AG04450 (cell line): Measurements from ENCODE around the gene CDKL1. TPM values are rescaled to one million over a fixed set of nuclear protein-coding genes. Genes with fewer than 3 reads are reported as not detected.
A peak's percentile ranks its signal among the peaks of the same experiment; 100 is the strongest.

Source experiments
- CTCF ChIA-PET: fragments of 300-600, 350-600 bp; formaldehyde crosslinking; extraction: SDS; loops from one replicate; lab custom pipeline; 2022; ENCODE audit warnings: antibody characterized with exemption, inconsistent platforms; lab: Charles Lee
- POLR2A ChIA-PET: fragments of 350-600 bp; formaldehyde crosslinking; extraction: SDS; loops from one replicate; lab custom pipeline; 2021; ENCODE audit warnings: antibody characterized with exemption, inconsistent platforms; lab: Yijun Ruan, JAX
- DNase-seq: peaks from one replicate; pipeline ENCODE4 v3.0.0-alpha.2; 2011; ENCODE audit warnings: low read depth, low spot score
- H3K27ac ChIP-seq: one replicate; pipeline ENCODE4 v1.5.1; 2012; ENCODE audit warnings: low read depth, low read length, control low read depth
- H3K27me3 ChIP-seq: one replicate; pipeline ENCODE4 v1.6.0; 2012; ENCODE audit warnings: low read length; ENCODE audit not compliant: control insufficient read depth, insufficient read depth
- H3K4me3 ChIP-seq: 2 replicates; pipeline ENCODE4 v1.5.1; 2011; ENCODE audit warnings: mild to moderate bottlenecking, low read depth, low read length, control low read depth
- H3K9me3 ChIP-seq: 2 replicates; pipeline ENCODE4 v1.5.1; 2012; ENCODE audit warnings: low read length; ENCODE audit not compliant: control insufficient read depth, insufficient read depth
- polyA plus RNA-seq: library from polyadenylated mRNA; depleted of rRNA; stranded (reverse); fragments of >200 nt; gene quantifications from 2 replicates; pipeline ENCODE4 v1.2.3, GENCODE V29; 2011
- TF ChIP-seq, protein P1 (sequence below): IDR thresholded peaks from 2 replicates; pipeline ENCODE4 v1.5.1; 2011; ENCODE audit warnings: low read depth, low read length, control low read depth, inconsistent platforms

Gene CDKL1
- polyA plus RNA-seq, 1 experiment, result 20.1 TPM

DNA sequence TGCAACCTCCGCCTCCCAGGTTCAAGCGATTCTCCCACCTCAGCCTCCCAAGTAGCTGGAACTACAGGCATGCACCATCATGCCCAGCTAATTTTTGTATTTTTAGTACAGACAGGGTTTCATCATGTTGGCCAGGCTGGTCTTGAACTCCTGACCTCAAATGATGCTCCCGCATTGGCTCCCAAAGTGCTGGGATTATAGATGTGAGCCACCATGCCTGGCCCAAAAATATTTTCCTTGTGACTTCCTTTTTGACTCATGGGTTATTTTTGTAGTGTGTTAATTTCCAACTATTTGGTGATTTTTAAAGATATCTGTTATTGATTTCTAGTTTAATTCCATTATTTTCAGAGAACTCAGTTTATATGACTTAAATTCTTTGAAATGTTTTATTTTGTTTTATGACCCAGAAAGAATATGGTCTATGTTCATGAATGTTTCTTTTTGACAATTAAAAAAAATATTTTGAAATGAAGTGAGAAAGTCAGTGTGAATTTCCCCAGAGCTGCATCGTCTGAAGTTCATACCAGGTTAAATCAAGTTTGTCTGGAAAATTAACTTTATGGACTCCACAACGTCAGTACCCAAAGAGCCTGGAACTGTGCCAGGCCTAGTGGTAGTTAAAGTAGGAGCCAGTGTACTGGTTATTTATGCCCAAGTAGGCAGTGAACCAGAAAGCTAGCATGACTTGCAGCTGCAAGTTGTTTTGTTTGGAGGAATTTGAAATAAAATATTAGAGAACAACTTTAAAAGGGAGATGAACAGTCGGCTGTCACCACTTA is 2.8 kb upstream of the CDKL1 start:
- CTCF ChIA-PET, result interaction anchor here (5.5 kb wide), 1 partner anchor 79 kb away, joined by 20 read pairs; no protein-coding TSS in a partner anchor
- POLR2A ChIA-PET, result interaction anchor here (1.2 kb wide), 1 partner anchor 46 kb away, joined by 3 read pairs; no protein-coding TSS in a partner anchor

GRCh38 chr14:50398189-50398580 is 1.5 kb upstream of the CDKL1 start:
- DNase-seq, result no peak
- Histone ChIP-seq H3K27me3 (no peaks in the 10 kb centered on the region), H3K9me3 (no peaks in the 10 kb centered on the region), H3K27ac (no peak overlapping the region), H3K4me3 (no peak overlapping the region)
- POLR2A ChIA-PET, result no interaction called here
- TF ChIP-seq, protein P1, sequence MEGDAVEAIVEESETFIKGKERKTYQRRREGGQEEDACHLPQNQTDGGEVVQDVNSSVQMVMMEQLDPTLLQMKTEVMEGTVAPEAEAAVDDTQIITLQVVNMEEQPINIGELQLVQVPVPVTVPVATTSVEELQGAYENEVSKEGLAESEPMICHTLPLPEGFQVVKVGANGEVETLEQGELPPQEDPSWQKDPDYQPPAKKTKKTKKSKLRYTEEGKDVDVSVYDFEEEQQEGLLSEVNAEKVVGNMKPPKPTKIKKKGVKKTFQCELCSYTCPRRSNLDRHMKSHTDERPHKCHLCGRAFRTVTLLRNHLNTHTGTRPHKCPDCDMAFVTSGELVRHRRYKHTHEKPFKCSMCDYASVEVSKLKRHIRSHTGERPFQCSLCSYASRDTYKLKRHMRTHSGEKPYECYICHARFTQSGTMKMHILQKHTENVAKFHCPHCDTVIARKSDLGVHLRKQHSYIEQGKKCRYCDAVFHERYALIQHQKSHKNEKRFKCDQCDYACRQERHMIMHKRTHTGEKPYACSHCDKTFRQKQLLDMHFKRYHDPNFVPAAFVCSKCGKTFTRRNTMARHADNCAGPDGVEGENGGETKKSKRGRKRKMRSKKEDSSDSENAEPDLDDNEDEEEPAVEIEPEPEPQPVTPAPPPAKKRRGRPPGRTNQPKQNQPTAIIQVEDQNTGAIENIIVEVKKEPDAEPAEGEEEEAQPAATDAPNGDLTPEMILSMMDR, result no peak
- CTCF ChIA-PET, result interaction anchor here (0.6 kb wide), 1 partner anchor 78 kb away, joined by 3 read pairs; no protein-coding TSS in a partner anchor

More for the DNA sequence above, 2.8 kb upstream of the CDKL1 start:
- TF ChIP-seq, protein P1, result no peak
- no peaks in the 10 kb centered on the region for H3K9me3 ChIP-seq
- no peak overlapping the region for H3K27ac ChIP-seq
- no peaks in the 10 kb centered on the region for H3K27me3 ChIP-seq
- DNase-seq, result peak; percentile 10
- H3K4me3 ChIP-seq, result no peak overlapping the region; the same call in 1 of the 2 replicates

DNA sequence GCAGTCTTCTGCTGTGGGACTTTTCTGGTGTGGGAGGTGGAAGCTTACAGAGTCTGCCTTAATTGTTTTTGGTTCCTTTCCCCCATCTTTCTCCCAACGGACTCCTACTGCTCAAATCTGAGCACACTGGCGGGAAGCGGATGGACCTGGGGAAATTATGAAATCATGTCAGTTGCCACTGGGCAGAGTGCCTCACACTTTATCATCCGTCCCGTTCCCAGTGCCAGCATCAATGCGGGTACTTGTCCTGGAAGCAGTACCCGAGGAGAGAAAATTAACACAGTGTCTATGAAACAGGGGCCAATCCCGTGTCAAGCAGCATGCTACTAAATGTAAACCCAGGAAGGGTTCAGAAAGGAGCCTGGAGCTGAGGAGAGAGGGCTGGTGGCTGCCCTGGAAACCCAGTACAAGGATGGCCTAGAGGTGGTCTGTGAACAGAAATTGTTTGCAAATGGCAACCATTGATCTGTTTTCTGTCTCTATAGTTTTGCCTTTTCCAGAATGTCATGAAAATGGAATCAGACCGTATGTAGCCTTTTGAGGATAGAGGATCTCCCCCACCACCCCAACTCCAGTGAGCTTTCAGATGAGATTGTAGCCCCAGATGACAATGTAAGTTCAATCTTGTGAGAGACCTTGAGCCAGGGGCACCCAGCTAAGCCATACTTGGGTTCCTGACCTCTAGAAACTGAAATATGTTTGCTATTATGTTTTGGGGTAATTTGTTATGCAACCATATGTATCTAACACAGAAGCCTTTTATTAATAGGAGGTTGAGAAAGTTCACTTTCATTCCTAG is 908 bp upstream of the CDKL1 start:
- POLR2A ChIA-PET, result interaction anchor here (1.0 to 1.8 kb wide), 3 partner anchors 45 to 65 kb away, joined by 3 to 5 read pairs (median 3); no protein-coding TSS in a partner anchor
- H3K9me3 ChIP-seq, result no peaks in the 10 kb centered on the region
- no peaks in the 10 kb centered on the region for H3K27me3 ChIP-seq
- CTCF ChIA-PET, result interaction anchor here (0.6 kb wide), 1 partner anchor 77 kb away, joined by 3 read pairs; no protein-coding TSS in a partner anchor
- peak overlapping the region; percentile 61 for H3K4me3 ChIP-seq
- peak overlapping the region; percentile 13 for H3K27ac ChIP-seq
- TF ChIP-seq, protein P1, result no peak
- no peak for DNase-seq

DNA sequence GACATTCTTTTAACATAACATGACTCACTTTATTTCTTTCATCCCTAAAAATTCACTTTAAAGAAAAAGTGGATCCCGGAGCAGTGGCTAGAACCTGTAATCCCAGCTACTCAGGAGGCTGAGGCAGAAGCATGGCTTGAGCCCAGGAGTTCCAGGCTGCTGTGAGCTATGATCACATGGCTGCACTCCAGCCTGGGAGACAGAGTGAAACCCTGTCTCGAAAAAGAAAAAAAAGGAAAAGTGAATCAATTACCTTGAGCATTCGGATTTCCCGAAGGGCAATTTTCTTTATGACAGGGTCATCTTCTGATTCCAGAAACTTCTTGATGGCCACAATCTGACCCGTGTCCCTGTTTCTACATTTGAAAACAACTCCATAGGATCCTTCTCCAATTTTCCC is 1.2 kb downstream of the CDKL1 start:
- H3K27me3 ChIP-seq, result no peaks in the 10 kb centered on the region
- no peak overlapping the region for H3K27ac ChIP-seq
- H3K4me3 ChIP-seq, result peak overlapping the region; percentile 61
- POLR2A ChIA-PET, result no interaction called here
- TF ChIP-seq, protein P1, result no peak
- no peaks in the 10 kb centered on the region for H3K9me3 ChIP-seq
- DNase-seq, result no peak
- CTCF ChIA-PET, result no interaction called here
